PC-3 (cell line): Measurements from ENCODE around the gene PHLDB1. TPM values are rescaled to one million over a fixed set of nuclear protein-coding genes. Genes with fewer than 3 reads are reported as not detected.
A peak's percentile ranks its signal among the peaks of the same experiment; 100 is the strongest.
"Not testable (repeated sequence)": the region's sequence is repeated elsewhere in the genome, so short reads cannot be mapped to it uniquely, and the experiment has no call there.

ENCODE experiments used
- ATAC-seq: fragments of 200-7000 bp; cut with Tn5 transposase; 2 replicates; pipeline ENCODE4 v1.9.1; 2020; ENCODE audit warnings: mild to moderate bottlenecking, moderate library complexity
- BruUV-seq: library from RNA; stranded (reverse); fragments of 400-500 nt; replicated peaks from 2 replicates; lab custom pipeline; 2021; lab: Mats Ljungman, UMichigan
- CTCF ChIA-PET: fragments of 300-600 bp; sonication (Branson Sonifier 250); formaldehyde crosslinking; loops from one replicate; lab custom pipeline; 2022; ENCODE audit warnings: antibody characterized with exemption; lab: Charles Lee
- POLR2A ChIA-PET: fragments of 300-600 bp; sonication (Branson Sonifier 250); formaldehyde crosslinking; loops from one replicate; lab custom pipeline; 2022; ENCODE audit warnings: antibody characterized with exemption; ENCODE audit not compliant: unreplicated experiment; lab: Charles Lee
- DNase-seq: peaks from one replicate; pipeline ENCODE4 v3.0.0-alpha.2; 2015
- H2AFZ ChIP-seq: fragments of 300-600 bp; sonication (generic); 2 replicates; pipeline ENCODE4 v1.6.0; 2016; ENCODE audit warnings: antibody characterized with exemption, low read length
- H3F3A ChIP-seq: fragments of 300-600 bp; sonication (generic); one replicate; pipeline ENCODE4 v1.6.0; 2017; ENCODE audit warnings: antibody characterized with exemption, low read length, control low read depth, mild to moderate bottlenecking; ENCODE audit not compliant: unreplicated experiment
- H3K27ac ChIP-seq: fragments of 300-600 bp; sonication (generic); 2 replicates; pipeline ENCODE4 v1.5.1; 2016; ENCODE audit warnings: mild to moderate bottlenecking, low read length
- H3K27me3 ChIP-seq: fragments of 300-600 bp; sonication (generic); 2 replicates; pipeline ENCODE4 v1.6.1; 2016; ENCODE audit warnings: low read length, mixed read lengths
- H3K36me3 ChIP-seq: fragments of 300-600 bp; sonication (generic); 2 replicates; pipeline ENCODE4 v1.6.1; 2016; ENCODE audit warnings: low read depth, mixed run types, low read length, mixed read lengths
- H3K4me1 ChIP-seq: fragments of 300-600 bp; sonication (generic); 2 replicates; pipeline ENCODE4 v1.5.1; 2016; ENCODE audit warnings: low read length; ENCODE audit not compliant: insufficient read depth
- H3K4me2 ChIP-seq: fragments of 300-600 bp; sonication (generic); 2 replicates; pipeline ENCODE4 v1.6.0; 2016; ENCODE audit warnings: low read length
- H3K4me3 ChIP-seq: fragments of 300-600 bp; sonication (generic); 2 replicates; pipeline ENCODE4 v1.5.1; 2016; ENCODE audit warnings: mild to moderate bottlenecking, low read length, mixed read lengths
- H3K79me2 ChIP-seq: fragments of 300-600 bp; sonication (generic); 2 replicates; pipeline ENCODE4 v1.6.1; 2017; ENCODE audit warnings: low read length, mixed read lengths
- H3K9ac ChIP-seq: fragments of 300-600 bp; sonication (generic); 2 replicates; pipeline ENCODE4 v1.6.0; 2016; ENCODE audit warnings: mild to moderate bottlenecking, low read length
- H3K9me2 ChIP-seq: fragments of 300-600 bp; sonication (generic); replicated peaks from 2 replicates; pipeline ENCODE4 v1.6.1; 2016; ENCODE audit warnings: mixed run types, low read length, mixed read lengths
- H3K9me3 ChIP-seq: fragments of 300-600 bp; sonication (generic); 2 replicates; pipeline ENCODE4 v1.6.1; 2016; ENCODE audit warnings: low read length, mixed read lengths
- H4K20me1 ChIP-seq: fragments of 300-600 bp; sonication (generic); 2 replicates; pipeline ENCODE4 v1.6.1; 2016; ENCODE audit warnings: low read length, mixed read lengths
- EZH2 ChIP-seq: fragments of 300-600 bp; sonication (generic); IDR thresholded peaks from one replicate; pipeline ENCODE4 v1.6.1; 2017; ENCODE audit warnings: antibody characterized with exemption, mild to moderate bottlenecking, low read length; ENCODE audit not compliant: unreplicated experiment
- EZH2phosphoT487 ChIP-seq: fragments of 300-600 bp; sonication (generic); IDR thresholded peaks from 2 replicates; pipeline ENCODE4 v1.6.1; 2018; ENCODE audit warnings: mild to moderate bottlenecking, antibody characterized with exemption, low read length, borderline replicate concordance
- intact Hi-C: fragments of 100-400 bp; cut with micrococcal nuclease; formaldehyde crosslinking; loops from 2 replicates; pipeline ENCODE4 v1.9.0; 2023
- total RNA-seq: library from RNA; depleted of rRNA; stranded (reverse); fragments of >200 nt; gene quantifications from 2 replicates; pipeline ENCODE4 v1.2.3, GENCODE V29; 2014
- TF ChIP-seq, protein P1 (sequence below): fragments of 300-600 bp; sonication (generic); conservative IDR thresholded peaks from 2 replicates; pipeline ENCODE4 v1.5.1; 2017; ENCODE audit warnings: antibody characterized with exemption, low read depth, mild to moderate bottlenecking, low read length

Gene PHLDB1
- total RNA-seq, 1 experiment from 2014 or later = 36.1 TPM

DNA sequence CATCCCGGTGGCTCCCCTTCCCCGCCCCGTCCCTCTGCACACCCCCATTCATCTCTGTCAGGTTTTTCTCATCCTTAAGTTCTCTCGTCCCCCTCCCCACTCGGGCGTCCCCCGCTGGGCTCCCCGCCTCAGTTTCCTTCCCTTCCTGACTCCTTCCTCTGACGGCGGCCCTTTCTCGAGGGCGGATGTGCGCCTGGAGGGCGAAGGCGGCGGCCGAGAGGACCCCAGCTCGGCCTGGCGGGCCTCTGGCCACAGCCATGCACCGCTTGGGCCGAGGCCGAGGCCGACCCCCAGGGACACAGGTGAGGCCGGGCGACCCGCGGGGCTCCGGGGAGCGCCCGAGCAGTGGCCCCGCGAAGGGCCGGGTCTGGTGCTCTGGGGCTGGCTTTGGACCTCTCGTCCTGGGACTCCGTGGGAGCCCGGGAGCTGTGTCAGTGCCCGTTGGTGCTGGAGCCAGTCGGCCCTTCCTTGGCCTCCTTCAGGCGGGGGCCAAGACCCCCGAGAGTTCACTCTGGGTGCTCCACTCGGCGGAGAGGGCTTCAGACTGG lies 2.9 kb downstream of the PHLDB1 start:
- H3K27ac ChIP-seq = no peak overlapping the region
- DNase-seq (no peak), ATAC-seq (no peak)
- no peak overlapping the region for H3K4me3 ChIP-seq
- TF ChIP-seq EZH2 (no peak), EZH2phosphoT487 (no peak)
- TF ChIP-seq, protein P1, sequence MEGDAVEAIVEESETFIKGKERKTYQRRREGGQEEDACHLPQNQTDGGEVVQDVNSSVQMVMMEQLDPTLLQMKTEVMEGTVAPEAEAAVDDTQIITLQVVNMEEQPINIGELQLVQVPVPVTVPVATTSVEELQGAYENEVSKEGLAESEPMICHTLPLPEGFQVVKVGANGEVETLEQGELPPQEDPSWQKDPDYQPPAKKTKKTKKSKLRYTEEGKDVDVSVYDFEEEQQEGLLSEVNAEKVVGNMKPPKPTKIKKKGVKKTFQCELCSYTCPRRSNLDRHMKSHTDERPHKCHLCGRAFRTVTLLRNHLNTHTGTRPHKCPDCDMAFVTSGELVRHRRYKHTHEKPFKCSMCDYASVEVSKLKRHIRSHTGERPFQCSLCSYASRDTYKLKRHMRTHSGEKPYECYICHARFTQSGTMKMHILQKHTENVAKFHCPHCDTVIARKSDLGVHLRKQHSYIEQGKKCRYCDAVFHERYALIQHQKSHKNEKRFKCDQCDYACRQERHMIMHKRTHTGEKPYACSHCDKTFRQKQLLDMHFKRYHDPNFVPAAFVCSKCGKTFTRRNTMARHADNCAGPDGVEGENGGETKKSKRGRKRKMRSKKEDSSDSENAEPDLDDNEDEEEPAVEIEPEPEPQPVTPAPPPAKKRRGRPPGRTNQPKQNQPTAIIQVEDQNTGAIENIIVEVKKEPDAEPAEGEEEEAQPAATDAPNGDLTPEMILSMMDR = no peak
- H3K27me3 ChIP-seq = no peaks in the 10 kb centered on the region
- no peaks in the 10 kb centered on the region for H3K9me3 ChIP-seq
- H2AFZ ChIP-seq = no peak overlapping the region
- BruUV-seq = no TSS peak
- H3K9me2 ChIP-seq = no peaks in the 10 kb centered on the region
- CTCF ChIA-PET = interaction anchor here (0.6 kb wide), 1 partner anchor 24 kb away, joined by 3 read pairs; no protein-coding TSS in a partner anchor
- no peak overlapping the region for H3K4me2 ChIP-seq
- H4K20me1 ChIP-seq = no peaks in the 10 kb centered on the region
- peaks cover 5% of the 10 kb centered on the region; the same call in 1 of the 2 replicates for H3K4me1 ChIP-seq
- H3K36me3 ChIP-seq = no peaks in the 10 kb centered on the region
- no peak overlapping the region for H3K9ac ChIP-seq
- H3K79me2 ChIP-seq = no peaks in the 10 kb centered on the region
- H3F3A ChIP-seq = no peaks in the 10 kb centered on the region
- intact Hi-C loops = no loop called here
- POLR2A ChIA-PET = no interaction called here

DNA sequence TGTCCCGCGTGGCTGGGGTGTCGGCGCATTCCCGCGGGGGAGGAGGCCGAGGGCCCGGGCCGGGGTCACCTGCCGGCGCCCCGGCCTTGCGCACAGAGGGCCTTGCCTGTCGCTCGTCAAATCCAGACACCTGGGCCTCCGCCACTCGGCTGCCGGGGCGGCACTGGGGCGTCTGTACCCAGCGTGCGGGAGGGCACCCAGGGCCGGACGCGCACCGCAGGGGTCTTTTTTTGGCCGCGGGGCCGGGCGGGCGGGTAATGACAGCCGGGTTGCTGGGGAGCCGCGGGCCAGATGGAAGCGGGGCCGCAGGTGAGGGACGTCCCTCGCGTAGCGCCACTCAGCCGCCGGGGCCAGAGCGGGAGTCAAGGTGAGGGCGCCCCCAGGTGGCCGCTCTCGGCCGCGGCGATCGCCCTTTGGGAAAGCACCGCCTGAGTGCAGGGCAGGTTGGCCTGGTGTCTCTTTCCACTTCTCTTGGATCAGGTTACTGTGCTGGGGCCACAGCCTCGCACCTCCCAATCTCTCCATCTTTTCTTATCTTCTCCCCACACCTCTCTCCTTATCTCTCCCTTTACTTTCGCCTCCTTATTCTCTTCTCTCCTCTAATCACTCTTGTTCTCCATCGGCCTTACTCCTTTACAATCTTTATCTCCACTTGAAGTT lies 3.5 kb downstream of the PHLDB1 start:
- TF ChIP-seq, protein P1 = peak; percentile 66
- TF ChIP-seq EZH2phosphoT487 = no peak
- no TSS peak for BruUV-seq
- Histone ChIP-seq H3K4me1 (peaks cover 5% of the 10 kb centered on the region; the same call in 1 of the 2 replicates), H3K27me3 (no peaks in the 10 kb centered on the region), H3F3A (no peaks in the 10 kb centered on the region), H3K4me2 (no peak overlapping the region), H3K9ac (no peak overlapping the region), H4K20me1 (no peaks in the 10 kb centered on the region), H3K4me3 (no peak overlapping the region), H3K79me2 (no peaks in the 10 kb centered on the region), H2AFZ (no peak overlapping the region), H3K27ac (no peak overlapping the region), H3K9me2 (no peaks in the 10 kb centered on the region), H3K36me3 (no peaks in the 10 kb centered on the region), H3K9me3 (no peaks in the 10 kb centered on the region)
- ChIA-PET CTCF (no interaction called here), POLR2A (no interaction called here)
- peak; percentile 61 for DNase-seq
- ATAC-seq = peak; percentile 10
- intact Hi-C loops = no loop called here

DNA sequence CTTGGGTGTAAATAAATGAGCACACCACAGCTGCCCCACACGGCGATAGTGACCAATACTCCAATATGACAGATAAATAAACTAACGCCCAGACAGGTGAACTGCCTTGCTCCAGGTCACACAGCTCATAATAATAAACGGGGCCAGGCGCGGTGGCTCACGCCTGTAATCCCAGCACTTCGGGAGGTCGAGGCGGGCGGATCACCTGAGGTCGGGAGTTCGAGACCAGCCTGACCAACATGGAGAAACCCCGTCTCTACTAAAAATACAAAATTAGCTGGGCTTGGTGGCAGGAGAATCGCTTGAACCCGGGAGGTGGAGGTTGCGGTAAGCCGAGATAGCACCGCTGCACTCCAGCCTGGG lies 4.0 kb downstream of the PHLDB1 start:
- H3K9me3 ChIP-seq, H3K79me2 ChIP-seq, POLR2A ChIA-PET, H3F3A ChIP-seq, BruUV-seq, H3K9ac ChIP-seq, H3K4me2 ChIP-seq, H3K4me3 ChIP-seq, H3K27me3 ChIP-seq, H2AFZ ChIP-seq, H3K4me1 ChIP-seq, CTCF ChIA-PET, H3K27ac ChIP-seq, ATAC-seq, H4K20me1 ChIP-seq, H3K36me3 ChIP-seq, H3K9me2 ChIP-seq, intact Hi-C loops, DNase-seq: not testable (repeated sequence)
